Cardiac muscle cell (in vitro differentiated cells and primary cell): ENCODE results near the gene MIPEP. TPM values are rescaled to one million over a fixed set of nuclear protein-coding genes. Genes with fewer than 3 reads are reported as not detected.

Experiments used
- DNase-seq, 2 donors: peaks; one replicate each; pipeline versions ENCODE4 v3.0.0 to v3.0.0-alpha.2; 2010 to 2017; ENCODE audit warnings: low read depth in 1 of 2, low spot score in 1 of 2
- H3K27ac ChIP-seq: fragments of 200-600 bp; sonication (generic); 2 replicates; pipeline ENCODE4 v1.5.1; 2016
- H3K27me3 ChIP-seq: fragments of 200-600 bp; sonication (generic); 2 replicates; pipeline ENCODE4 v1.6.0; 2016; ENCODE audit warnings: control low read depth
- H3K36me3 ChIP-seq: fragments of 200-600 bp; sonication (generic); 2 replicates; pipeline ENCODE4 v1.5.1; 2016; ENCODE audit warnings: control low read depth
- H3K4me1 ChIP-seq: fragments of 200-600 bp; sonication (generic); 2 replicates; pipeline ENCODE4 v1.8.1; 2017; ENCODE audit warnings: low read depth, mild to moderate bottlenecking, mixed run types
- H3K4me3 ChIP-seq: fragments of 200-600 bp; sonication (generic); 2 replicates; pipeline ENCODE4 v1.5.1; 2016; ENCODE audit warnings: mild to moderate bottlenecking
- H3K9me3 ChIP-seq: fragments of 200-600 bp; sonication (generic); 2 replicates; pipeline ENCODE4 v1.5.1; 2017; ENCODE audit warnings: low read depth, mild to moderate bottlenecking, control low read depth
- polyA plus RNA-seq: library from polyadenylated mRNA; unstranded; fragments of >200 nt; fragmentation: Nextera tagmentation; extraction: Ambion mirVana; gene quantifications from 2 replicates; pipeline ENCODE4 v1.2.1, GENCODE V29; 2016
- total RNA-seq: library from RNA; depleted of rRNA; stranded (reverse); fragments of >200 nt; gene quantifications from 2 replicates; pipeline ENCODE4 v1.2.3, GENCODE V29; 2016
- TF ChIP-seq, protein P1 (sequence below): IDR thresholded peaks from 2 replicates; pipeline ENCODE4 v1.5.1; 2012; ENCODE audit warnings: low read depth, mild to moderate bottlenecking, low read length

Gene MIPEP
- total and polyA plus RNA-seq, 2 experiments from 2014 or later = 12.5 to 22.9 TPM

DNA sequence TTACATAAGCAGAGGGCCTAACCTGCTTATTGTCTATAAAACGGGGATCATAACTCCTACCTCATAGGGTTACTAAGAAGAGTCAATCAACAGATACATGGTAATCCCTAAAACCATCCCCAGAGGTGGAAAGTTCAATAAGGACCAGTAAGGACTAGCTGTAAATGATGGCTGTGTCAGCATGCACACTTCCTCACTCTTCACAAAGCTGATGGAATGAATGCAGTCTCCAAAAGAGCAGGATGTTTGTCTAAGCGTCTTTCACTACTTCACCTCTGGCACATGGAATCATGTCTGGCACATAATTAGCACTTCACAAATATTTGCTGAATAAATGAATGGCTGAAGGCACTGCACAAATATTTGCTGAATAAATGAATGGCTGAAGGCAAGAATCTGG is 134.2 kb downstream of the MIPEP start:
- no peak for DNase-seq
- Histone ChIP-seq H3K27ac (no peak overlapping the region), H3K9me3 (no peaks in the 10 kb centered on the region), H3K36me3 (no peaks in the 10 kb centered on the region), H3K4me3 (no peak overlapping the region), H3K27me3 (no peaks in the 10 kb centered on the region), H3K4me1 (peaks cover 12% of the 10 kb centered on the region)
- TF ChIP-seq, protein P1, sequence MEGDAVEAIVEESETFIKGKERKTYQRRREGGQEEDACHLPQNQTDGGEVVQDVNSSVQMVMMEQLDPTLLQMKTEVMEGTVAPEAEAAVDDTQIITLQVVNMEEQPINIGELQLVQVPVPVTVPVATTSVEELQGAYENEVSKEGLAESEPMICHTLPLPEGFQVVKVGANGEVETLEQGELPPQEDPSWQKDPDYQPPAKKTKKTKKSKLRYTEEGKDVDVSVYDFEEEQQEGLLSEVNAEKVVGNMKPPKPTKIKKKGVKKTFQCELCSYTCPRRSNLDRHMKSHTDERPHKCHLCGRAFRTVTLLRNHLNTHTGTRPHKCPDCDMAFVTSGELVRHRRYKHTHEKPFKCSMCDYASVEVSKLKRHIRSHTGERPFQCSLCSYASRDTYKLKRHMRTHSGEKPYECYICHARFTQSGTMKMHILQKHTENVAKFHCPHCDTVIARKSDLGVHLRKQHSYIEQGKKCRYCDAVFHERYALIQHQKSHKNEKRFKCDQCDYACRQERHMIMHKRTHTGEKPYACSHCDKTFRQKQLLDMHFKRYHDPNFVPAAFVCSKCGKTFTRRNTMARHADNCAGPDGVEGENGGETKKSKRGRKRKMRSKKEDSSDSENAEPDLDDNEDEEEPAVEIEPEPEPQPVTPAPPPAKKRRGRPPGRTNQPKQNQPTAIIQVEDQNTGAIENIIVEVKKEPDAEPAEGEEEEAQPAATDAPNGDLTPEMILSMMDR = no peak

DNA sequence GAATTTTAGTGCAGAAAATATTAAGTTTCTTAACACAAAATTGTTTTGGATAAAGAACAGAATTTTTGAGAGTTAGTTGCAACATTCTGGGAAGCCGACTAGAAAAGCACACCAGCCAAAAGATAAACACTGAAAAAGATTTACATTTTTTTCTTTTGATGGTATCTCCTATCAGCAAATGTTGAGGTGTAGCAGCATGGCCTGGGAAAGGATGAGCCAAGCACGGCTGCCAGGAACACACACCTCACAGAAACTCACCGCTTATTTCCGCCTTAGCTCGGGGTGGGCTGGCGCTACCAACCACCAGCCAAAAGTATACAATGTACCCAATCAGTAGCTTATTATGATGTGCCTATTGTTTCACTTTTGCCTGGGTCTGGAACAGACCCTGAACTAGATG is 134.7 kb downstream of the MIPEP start:
- no peaks in the 10 kb centered on the region for H3K9me3 ChIP-seq
- H3K27me3 ChIP-seq = no peaks in the 10 kb centered on the region
- DNase-seq = no peak
- H3K4me3 ChIP-seq = no peak overlapping the region
- no peak overlapping the region for H3K27ac ChIP-seq
- no peaks in the 10 kb centered on the region for H3K36me3 ChIP-seq
- H3K4me1 ChIP-seq = peaks cover 12% of the 10 kb centered on the region
- TF ChIP-seq, protein P1 = no peak

DNA sequence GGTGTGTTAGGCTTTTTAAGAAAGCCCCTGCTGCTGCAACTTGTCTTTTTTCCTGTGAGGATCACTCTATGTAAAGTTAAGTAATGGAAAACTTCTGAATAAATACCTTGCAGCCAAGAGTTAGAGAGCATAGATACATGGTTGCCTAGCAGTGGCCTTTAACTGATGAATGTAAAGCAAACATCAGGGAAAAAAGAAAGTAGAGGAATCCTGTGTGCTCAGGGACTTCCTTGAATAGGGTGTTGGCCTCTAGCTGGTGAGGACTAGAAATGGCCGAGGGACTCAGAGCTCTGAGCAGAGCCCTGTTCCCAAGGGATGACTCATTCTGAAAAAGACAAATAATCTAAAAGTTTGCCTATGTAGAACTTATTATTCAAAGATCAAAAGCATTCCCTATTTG is 135.7 kb downstream of the MIPEP start:
- H3K4me1 ChIP-seq = peaks cover 8% of the 10 kb centered on the region

DNA sequence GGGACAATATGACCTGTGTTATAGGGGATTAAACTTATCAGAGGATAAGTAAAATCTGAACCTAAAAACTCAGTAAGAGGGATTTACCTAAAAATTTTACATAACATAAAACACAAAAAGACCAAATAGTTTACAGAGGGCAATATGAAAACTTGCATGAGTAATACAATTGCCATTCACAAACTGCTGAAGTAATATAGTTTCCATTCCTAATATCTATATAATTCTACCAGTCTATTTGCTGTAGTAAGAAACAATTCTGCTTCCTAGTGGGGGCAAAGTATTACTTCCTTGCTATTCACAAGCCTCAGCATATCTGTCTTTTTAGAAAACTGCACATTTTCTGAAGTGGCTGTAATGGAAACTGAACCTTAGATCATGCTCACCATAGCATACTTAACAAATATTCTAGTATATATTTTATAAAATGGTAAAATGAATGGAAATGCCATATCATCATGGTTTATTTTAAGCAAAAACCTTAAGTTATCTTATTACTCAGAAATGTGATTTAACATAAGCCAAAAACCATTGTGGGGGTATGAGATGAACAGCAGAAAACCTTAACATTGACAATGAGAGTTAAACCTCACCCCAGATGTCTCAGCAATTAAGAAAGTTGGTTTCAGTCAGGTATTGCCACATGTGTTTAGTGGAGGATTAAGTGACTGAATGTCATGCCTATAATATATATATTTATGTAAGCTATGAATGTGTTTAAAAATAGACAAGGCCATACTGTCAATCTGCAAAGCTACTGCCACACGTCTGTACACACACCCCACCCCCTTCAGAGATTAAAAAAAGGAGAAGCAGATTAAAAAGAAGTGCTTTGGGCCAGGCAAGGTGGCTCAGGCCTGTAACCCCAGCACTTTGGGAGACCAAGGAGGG is 136.8 kb downstream of the MIPEP start:
- Histone ChIP-seq H3K9me3 (no peaks in the 10 kb centered on the region), H3K4me3 (no peak overlapping the region), H3K36me3 (no peaks in the 10 kb centered on the region), H3K27me3 (no peaks in the 10 kb centered on the region), H3K4me1 (peaks cover 3% of the 10 kb centered on the region), H3K27ac (peak overlapping the region; percentile 7)
- TF ChIP-seq, protein P1 = no peak
- DNase-seq = no peak

More for the DNA sequence above, 135.7 kb downstream of the MIPEP start:
- TF ChIP-seq, protein P1 = no peak
- peak in 1 of 2 donors; percentile 15 for DNase-seq
- Histone ChIP-seq H3K27ac (no peak overlapping the region), H3K27me3 (no peaks in the 10 kb centered on the region), H3K9me3 (no peaks in the 10 kb centered on the region), H3K36me3 (no peaks in the 10 kb centered on the region), H3K4me3 (no peak overlapping the region)

DNA sequence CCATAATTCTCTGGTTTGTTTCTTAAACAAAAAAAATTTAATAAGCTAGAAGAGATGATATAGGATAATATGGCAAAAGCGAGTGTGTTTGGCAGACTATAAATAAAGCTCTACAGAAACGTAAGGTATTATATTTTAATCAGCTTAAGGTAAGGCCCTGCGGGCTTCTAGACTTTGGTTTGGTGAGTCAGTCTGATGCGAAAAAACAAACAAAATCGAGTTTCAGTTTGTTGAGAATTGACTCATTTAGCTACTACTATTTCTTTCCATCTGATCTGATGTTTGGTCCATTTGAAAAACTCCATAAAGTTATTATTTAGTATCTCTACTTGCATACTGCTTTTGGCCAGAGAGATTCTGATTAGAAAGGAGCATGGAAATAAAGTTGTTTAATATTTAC is 138.0 kb downstream of the MIPEP start:
- Histone ChIP-seq H3K27ac (no peak overlapping the region), H3K4me3 (no peak overlapping the region), H3K27me3 (no peaks in the 10 kb centered on the region), H3K4me1 (peaks cover 3% of the 10 kb centered on the region), H3K9me3 (no peaks in the 10 kb centered on the region), H3K36me3 (no peaks in the 10 kb centered on the region)
- TF ChIP-seq, protein P1 = no peak
- DNase-seq = no peak
